Effector memory CD4-positive, alpha-beta T cell (primary cell): Measurements from ENCODE around the gene TMEM200B.
"Not testable (repeated sequence)": the region's sequence is repeated elsewhere in the genome, so short reads cannot be mapped to it uniquely, and the experiment has no call there.

ENCODE experiments used
- DNase-seq, 3 donors: peaks; one replicate each; pipeline ENCODE4 v3.0.0-alpha.2; 2020
- H3K27ac ChIP-seq: 2 replicates; pipeline ENCODE4 v1.7.0; 2013; ENCODE audit warnings: mild to moderate bottlenecking, low read length, moderate library complexity; ENCODE audit not compliant: insufficient read depth, poor library complexity, severe bottlenecking
- H3K27me3 ChIP-seq: replicated peaks from 2 replicates; pipeline ENCODE4 v1.7.0; 2013; ENCODE audit warnings: mild to moderate bottlenecking, low read length; ENCODE audit not compliant: insufficient read depth, control insufficient read depth, poor library complexity, severe bottlenecking
- H3K36me3 ChIP-seq: 2 replicates; pipeline ENCODE4 v1.7.0; 2013; ENCODE audit warnings: mild to moderate bottlenecking, low read length, moderate library complexity; ENCODE audit not compliant: control insufficient read depth, insufficient read depth
- H3K4me1 ChIP-seq: 2 replicates; pipeline ENCODE4 v1.7.0; 2013; ENCODE audit warnings: low read length, mild to moderate bottlenecking; ENCODE audit not compliant: control insufficient read depth, insufficient read depth, poor library complexity, severe bottlenecking
- H3K4me3 ChIP-seq: 2 replicates; pipeline ENCODE4 v1.7.0; 2013; ENCODE audit warnings: low read length, low read depth, mild to moderate bottlenecking; ENCODE audit not compliant: insufficient read depth, poor library complexity, severe bottlenecking
- H3K9me3 ChIP-seq: 2 replicates; pipeline ENCODE4 v1.7.0; 2013; ENCODE audit warnings: mild to moderate bottlenecking, low read length, moderate library complexity; ENCODE audit not compliant: control insufficient read depth

TMEM200B gene

DNA sequence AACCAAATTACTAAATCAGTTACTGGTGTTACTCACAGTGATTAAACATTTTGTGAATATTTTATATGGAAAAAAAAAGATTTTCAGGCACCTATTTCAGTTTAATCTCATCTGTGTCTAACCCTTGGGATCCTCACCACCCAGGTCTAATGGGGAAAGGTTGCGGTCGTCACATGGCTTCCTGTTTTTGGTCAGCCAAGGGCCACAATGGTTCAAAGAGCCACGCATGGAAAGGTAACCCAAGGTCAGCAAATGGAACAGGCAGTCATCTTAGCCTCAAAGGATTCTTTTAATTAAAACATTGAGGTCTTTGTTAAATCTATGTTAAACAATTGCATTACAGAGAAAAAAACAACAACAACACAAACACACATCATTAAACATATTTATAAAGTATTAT lies 36.1 kb upstream of the TMEM200B start:
- H3K27me3 ChIP-seq, result no peaks in the 10 kb centered on the region
- H3K4me1 ChIP-seq, result no peaks in the 10 kb centered on the region
- no peak for DNase-seq
- H3K36me3 ChIP-seq, result peaks cover 52% of the 10 kb centered on the region
- H3K27ac ChIP-seq, result no peak overlapping the region
- no peak overlapping the region for H3K4me3 ChIP-seq
- no peaks in the 10 kb centered on the region for H3K9me3 ChIP-seq

DNA sequence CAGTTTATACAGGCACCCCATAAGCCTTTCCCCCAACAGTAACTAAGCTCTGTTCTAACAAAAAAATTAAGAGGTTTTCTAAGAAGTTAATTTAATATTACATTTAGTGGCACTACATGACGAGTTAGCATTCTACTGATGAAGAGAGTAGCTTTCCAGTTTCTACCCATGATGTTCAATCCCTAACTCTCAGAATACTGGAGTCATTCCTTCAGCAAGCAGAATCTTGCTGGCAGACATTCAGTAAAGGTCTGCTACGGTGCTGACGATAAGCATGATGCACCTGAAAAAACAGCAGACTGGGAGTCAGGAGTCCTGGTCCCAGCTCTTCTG lies 33.5 kb upstream of the TMEM200B start:
- no peak overlapping the region for H3K4me3 ChIP-seq
- no peak for DNase-seq
- H3K4me1 ChIP-seq, result no peaks in the 10 kb centered on the region
- no peaks in the 10 kb centered on the region for H3K27me3 ChIP-seq
- H3K27ac ChIP-seq, result no peak overlapping the region
- peaks cover 76% of the 10 kb centered on the region for H3K36me3 ChIP-seq
- no peaks in the 10 kb centered on the region for H3K9me3 ChIP-seq

GRCh38 chr1:29156543-29157268 lies 33.0 kb upstream of the TMEM200B start:
- Histone ChIP-seq H3K27ac (no peak overlapping the region), H3K4me3 (no peak overlapping the region), H3K27me3 (no peaks in the 10 kb centered on the region), H3K4me1 (no peaks in the 10 kb centered on the region), H3K36me3 (peaks cover 81% of the 10 kb centered on the region), H3K9me3 (no peaks in the 10 kb centered on the region)
- no peak for DNase-seq

GRCh38 chr1:29152046-29152805 lies 28.5 kb upstream of the TMEM200B start:
- Histone ChIP-seq H3K9me3 (no peaks in the 10 kb centered on the region), H3K36me3 (peaks cover 94% of the 10 kb centered on the region), H3K4me1 (no peaks in the 10 kb centered on the region), H3K27me3 (no peaks in the 10 kb centered on the region), H3K4me3 (no peak overlapping the region), H3K27ac (no peak overlapping the region)
- DNase-seq, result no peak

GRCh38 chr1:29150346-29150745 lies 26.6 kb upstream of the TMEM200B start:
- not testable (repeated sequence) for H3K27me3 ChIP-seq, H3K4me1 ChIP-seq, H3K27ac ChIP-seq, H3K4me3 ChIP-seq, H3K9me3 ChIP-seq, DNase-seq
- peaks cover 92% of the 10 kb centered on the region for H3K36me3 ChIP-seq

GRCh38 chr1:29148656-29149491 lies 25.2 kb upstream of the TMEM200B start:
- H3K27me3 ChIP-seq, result no peaks in the 10 kb centered on the region
- H3K36me3 ChIP-seq, result peaks cover 78% of the 10 kb centered on the region
- H3K27ac ChIP-seq, result no peak overlapping the region
- DNase-seq, result no peak
- H3K9me3 ChIP-seq, result no peaks in the 10 kb centered on the region
- H3K4me1 ChIP-seq, result no peaks in the 10 kb centered on the region
- no peak overlapping the region for H3K4me3 ChIP-seq

GRCh38 chr1:29145739-29146437 lies 22.2 kb upstream of the TMEM200B start:
- Histone ChIP-seq H3K4me1 (no peaks in the 10 kb centered on the region), H3K27ac (no peak overlapping the region), H3K9me3 (no peaks in the 10 kb centered on the region), H3K4me3 (no peak overlapping the region), H3K27me3 (no peaks in the 10 kb centered on the region), H3K36me3 (peaks cover 48% of the 10 kb centered on the region)
- no peak for DNase-seq

GRCh38 chr1:29144178-29144577 lies 20.5 kb upstream of the TMEM200B start:
- Histone ChIP-seq H3K4me1 (no peaks in the 10 kb centered on the region), H3K4me3 (no peak overlapping the region), H3K27me3 (no peaks in the 10 kb centered on the region), H3K36me3 (peaks cover 33% of the 10 kb centered on the region), H3K9me3 (no peaks in the 10 kb centered on the region), H3K27ac (no peak overlapping the region)
- DNase-seq, result no peak

- no peak for DNase-seq
Measured at GRCh38 chr1:29142714-29143113, 19.0 kb upstream of the TMEM200B start.

More at GRCh38 chr1:29142714-29143113, 19.0 kb upstream of the TMEM200B start:
- Histone ChIP-seq H3K4me1 (no peaks in the 10 kb centered on the region), H3K4me3 (no peak overlapping the region), H3K27ac (no peak overlapping the region), H3K9me3 (no peaks in the 10 kb centered on the region), H3K27me3 (no peaks in the 10 kb centered on the region), H3K36me3 (peaks cover 18% of the 10 kb centered on the region)
